PFSK-1 (cell line): Measurements from ENCODE around the gene ANKRD34A.

Source experiments
- POLR2AphosphoS5 ChIP-seq: IDR thresholded peaks from 2 replicates; pipeline ENCODE4 v1.6.1; 2012; ENCODE audit warnings: low read depth, mild to moderate bottlenecking, control low read depth, low read length, moderate library complexity
- TF ChIP-seq, protein P1 (sequence below), 2 experiments: IDR thresholded peaks; 2 replicates each; pipeline versions ENCODE4 v1.6.1 to v1.8.0; 2011 to 2012; ENCODE audit warnings: low read depth in 2 of 2, low read length in 2 of 2, control low read depth in 1 of 2, inconsistent platforms in 1 of 2, mild to moderate bottlenecking in 1 of 2, moderate library complexity in 1 of 2; ENCODE audit not compliant: insufficient read depth in 1 of 2

DNA sequence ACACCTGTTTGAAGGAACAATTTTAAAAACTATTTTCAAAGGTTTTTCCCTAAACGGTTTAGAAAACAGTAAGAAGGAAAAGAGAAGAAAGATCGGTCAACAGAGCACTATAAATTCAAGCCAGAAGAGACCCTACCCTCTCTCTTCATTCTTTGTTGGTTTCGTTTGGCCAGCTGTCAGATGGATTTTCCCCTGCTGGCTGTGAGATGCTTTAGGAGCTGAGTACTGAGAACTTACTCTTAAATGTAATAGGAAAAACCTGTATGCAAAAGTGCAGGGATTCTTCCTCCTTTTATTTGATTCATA lies 33.3 kb upstream of the ANKRD34A start:
- TF ChIP-seq, protein P1, sequence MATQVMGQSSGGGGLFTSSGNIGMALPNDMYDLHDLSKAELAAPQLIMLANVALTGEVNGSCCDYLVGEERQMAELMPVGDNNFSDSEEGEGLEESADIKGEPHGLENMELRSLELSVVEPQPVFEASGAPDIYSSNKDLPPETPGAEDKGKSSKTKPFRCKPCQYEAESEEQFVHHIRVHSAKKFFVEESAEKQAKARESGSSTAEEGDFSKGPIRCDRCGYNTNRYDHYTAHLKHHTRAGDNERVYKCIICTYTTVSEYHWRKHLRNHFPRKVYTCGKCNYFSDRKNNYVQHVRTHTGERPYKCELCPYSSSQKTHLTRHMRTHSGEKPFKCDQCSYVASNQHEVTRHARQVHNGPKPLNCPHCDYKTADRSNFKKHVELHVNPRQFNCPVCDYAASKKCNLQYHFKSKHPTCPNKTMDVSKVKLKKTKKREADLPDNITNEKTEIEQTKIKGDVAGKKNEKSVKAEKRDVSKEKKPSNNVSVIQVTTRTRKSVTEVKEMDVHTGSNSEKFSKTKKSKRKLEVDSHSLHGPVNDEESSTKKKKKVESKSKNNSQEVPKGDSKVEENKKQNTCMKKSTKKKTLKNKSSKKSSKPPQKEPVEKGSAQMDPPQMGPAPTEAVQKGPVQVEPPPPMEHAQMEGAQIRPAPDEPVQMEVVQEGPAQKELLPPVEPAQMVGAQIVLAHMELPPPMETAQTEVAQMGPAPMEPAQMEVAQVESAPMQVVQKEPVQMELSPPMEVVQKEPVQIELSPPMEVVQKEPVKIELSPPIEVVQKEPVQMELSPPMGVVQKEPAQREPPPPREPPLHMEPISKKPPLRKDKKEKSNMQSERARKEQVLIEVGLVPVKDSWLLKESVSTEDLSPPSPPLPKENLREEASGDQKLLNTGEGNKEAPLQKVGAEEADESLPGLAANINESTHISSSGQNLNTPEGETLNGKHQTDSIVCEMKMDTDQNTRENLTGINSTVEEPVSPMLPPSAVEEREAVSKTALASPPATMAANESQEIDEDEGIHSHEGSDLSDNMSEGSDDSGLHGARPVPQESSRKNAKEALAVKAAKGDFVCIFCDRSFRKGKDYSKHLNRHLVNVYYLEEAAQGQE (IDR thresholded peaks at IDR 0.05; ENCODE audit: insufficient read depth in 1 of 2, low read depth in 2 of 2, low read length in 2 of 2): no peak
- TF ChIP-seq POLR2AphosphoS5: no peak
